Peyer's patch (tissue), 4 donors: Measurements from ENCODE around the gene FOXL1. TPM values are rescaled to one million over a fixed set of nuclear protein-coding genes. Genes with fewer than 3 reads are reported as not detected.

ENCODE experiments used
- DNase-seq, 3 donors: peaks; one replicate each; pipeline ENCODE4 v3.0.0-alpha.2; 2017 to 2019
- H3K27ac ChIP-seq, 4 donors: fragments of 200-600 bp; sonication (generic); one replicate each; pipeline ENCODE4 v1.5.1; 2016 to 2019
- H3K27me3 ChIP-seq, 2 donors: fragments of 200-600 bp; sonication (generic); one replicate each; pipeline ENCODE4 v1.5.1; 2019
- H3K36me3 ChIP-seq, 3 donors: fragments of 200-600 bp; sonication (generic); one replicate each; pipeline ENCODE4 v1.5.1; 2016 to 2019
- H3K4me1 ChIP-seq, 4 donors: fragments of 200-600 bp; sonication (generic); one replicate each; pipeline ENCODE4 v1.5.1; 2016 to 2019
- H3K4me3 ChIP-seq, 4 donors: fragments of 200-600 bp; sonication (generic); 1 replicate in 3 of 4; 2 replicates in 1 of 4; pipeline ENCODE4 v1.5.1; 2016 to 2019; ENCODE audit warnings: mild to moderate bottlenecking in 1 of 4
- H3K9me3 ChIP-seq, 4 donors: fragments of 200-600 bp; sonication (generic); one replicate each; pipeline ENCODE4 v1.5.1; 2016 to 2019; ENCODE audit warnings: mild to moderate bottlenecking in 1 of 4
- POLR2A ChIP-seq, 2 donors: fragments of 450-650 bp; IDR thresholded peaks; one replicate each; pipeline ENCODE4 v1.5.1; 2017; ENCODE audit warnings: antibody characterized with exemption in 2 of 2, mild to moderate bottlenecking in 2 of 2, moderate library complexity in 2 of 2
- total RNA-seq, 4 donors: library from RNA; depleted of rRNA; stranded (reverse); fragments of >200 nt; gene quantifications; one replicate each; pipeline ENCODE4 v1.1.0, GENCODE V29; 2016
- TF ChIP-seq, protein P1 (sequence below), 6 experiments: fragments of 450-650 bp in 4 of 6; fragments of 200-600 bp in 2 of 6; sonication (generic) in 1 of 6; IDR thresholded peaks; one replicate each; pipeline ENCODE4 v1.5.1; 2017 to 2019; ENCODE audit warnings: antibody characterized with exemption in 6 of 6, mild to moderate bottlenecking in 3 of 6, moderate library complexity in 1 of 6

Gene FOXL1
- total RNA-seq, result 10 to 100 TPM in 1 of 4 donors, 1 to 10 TPM in 3; 2.0 to 12.4 (median 3.0) TPM

DNA sequence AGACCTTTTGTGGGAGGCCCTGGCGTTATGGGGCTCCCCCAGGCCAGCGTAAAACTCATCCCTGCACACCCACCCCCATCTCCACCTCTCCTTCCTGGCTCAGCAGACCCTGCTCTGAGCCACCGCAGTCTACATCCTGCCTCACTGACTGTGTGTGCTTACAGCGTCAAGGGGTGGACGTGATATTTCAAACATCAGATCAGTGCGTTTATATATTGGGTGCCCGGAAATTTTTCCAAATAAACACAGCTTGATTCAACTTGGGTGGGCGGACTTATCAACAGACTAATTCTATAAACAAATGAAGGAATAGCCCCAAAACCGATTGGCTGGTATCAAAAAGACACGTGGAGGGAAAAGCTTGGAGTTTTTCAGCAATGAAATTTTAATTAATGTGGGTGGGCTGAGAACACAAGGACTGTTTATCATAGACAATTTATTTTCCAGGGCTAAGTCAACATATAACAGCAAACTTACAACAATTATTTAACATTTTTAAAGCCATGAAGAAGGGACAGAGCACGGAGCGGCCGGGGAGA is at the start of gene FOXL1:
Gene FOXL1 (plus strand): TSS at position 489 of the 539 bp plus-strand sequence. CDS start 175 bp downstream, outside the sequence.
- H3K9me3 ChIP-seq, result no peaks in the 10 kb centered on the region
- peaks cover 0 to 30% of the 10 kb centered on the region in 2 donors for H3K27me3 ChIP-seq
- no peaks in the 10 kb centered on the region for H3K36me3 ChIP-seq
- DNase-seq, result no peak
- H3K4me1 ChIP-seq, result peaks cover 0 to 7% (median 0%) of the 10 kb centered on the region in 4 donors
- H3K27ac ChIP-seq, result peak within 1 kb of the TSS; percentile 38 to 80 (median 66)
- H3K4me3 ChIP-seq, result peak within 1 kb of the TSS in 3 of 4 donors; percentile 27 to 47 (median 37)
- TF ChIP-seq POLR2A (IDR thresholded peaks at IDR 0.05), result no peak
- TF ChIP-seq, protein P1, sequence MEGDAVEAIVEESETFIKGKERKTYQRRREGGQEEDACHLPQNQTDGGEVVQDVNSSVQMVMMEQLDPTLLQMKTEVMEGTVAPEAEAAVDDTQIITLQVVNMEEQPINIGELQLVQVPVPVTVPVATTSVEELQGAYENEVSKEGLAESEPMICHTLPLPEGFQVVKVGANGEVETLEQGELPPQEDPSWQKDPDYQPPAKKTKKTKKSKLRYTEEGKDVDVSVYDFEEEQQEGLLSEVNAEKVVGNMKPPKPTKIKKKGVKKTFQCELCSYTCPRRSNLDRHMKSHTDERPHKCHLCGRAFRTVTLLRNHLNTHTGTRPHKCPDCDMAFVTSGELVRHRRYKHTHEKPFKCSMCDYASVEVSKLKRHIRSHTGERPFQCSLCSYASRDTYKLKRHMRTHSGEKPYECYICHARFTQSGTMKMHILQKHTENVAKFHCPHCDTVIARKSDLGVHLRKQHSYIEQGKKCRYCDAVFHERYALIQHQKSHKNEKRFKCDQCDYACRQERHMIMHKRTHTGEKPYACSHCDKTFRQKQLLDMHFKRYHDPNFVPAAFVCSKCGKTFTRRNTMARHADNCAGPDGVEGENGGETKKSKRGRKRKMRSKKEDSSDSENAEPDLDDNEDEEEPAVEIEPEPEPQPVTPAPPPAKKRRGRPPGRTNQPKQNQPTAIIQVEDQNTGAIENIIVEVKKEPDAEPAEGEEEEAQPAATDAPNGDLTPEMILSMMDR (IDR thresholded peaks at IDR 0.05), result no peak

DNA sequence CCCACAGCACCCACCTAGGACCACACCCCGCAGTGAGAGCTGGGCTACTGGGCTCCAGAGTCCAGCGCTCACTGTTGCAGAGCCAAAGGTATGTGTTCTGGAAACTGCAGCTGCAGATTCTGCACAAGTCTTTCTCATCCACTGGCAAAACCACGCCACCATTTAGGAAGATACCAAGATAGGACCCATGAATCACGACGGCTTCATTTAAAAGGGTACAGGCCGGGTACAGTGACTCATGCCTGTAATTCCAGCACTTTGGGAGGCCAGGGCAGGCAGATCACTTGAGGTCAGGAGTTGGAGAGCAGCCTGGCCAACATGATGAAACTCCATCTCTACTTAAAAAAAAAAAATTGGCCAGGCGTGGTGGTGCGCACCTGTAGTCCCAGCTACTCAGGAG is 49.2 kb upstream of the FOXL1 start:
- Histone ChIP-seq H3K36me3 (peaks cover 0 to 7% (median 0%) of the 10 kb centered on the region in 3 donors), H3K27ac (no peak overlapping the region), H3K4me3 (no peak overlapping the region), H3K9me3 (no peaks in the 10 kb centered on the region), H3K27me3 (no peaks in the 10 kb centered on the region), H3K4me1 (no peaks in the 10 kb centered on the region)
- TF ChIP-seq, protein P1 (IDR thresholded peaks at IDR 0.05), result no peak
- no peak for TF ChIP-seq POLR2A (IDR thresholded peaks at IDR 0.05)
- no peak for DNase-seq

DNA sequence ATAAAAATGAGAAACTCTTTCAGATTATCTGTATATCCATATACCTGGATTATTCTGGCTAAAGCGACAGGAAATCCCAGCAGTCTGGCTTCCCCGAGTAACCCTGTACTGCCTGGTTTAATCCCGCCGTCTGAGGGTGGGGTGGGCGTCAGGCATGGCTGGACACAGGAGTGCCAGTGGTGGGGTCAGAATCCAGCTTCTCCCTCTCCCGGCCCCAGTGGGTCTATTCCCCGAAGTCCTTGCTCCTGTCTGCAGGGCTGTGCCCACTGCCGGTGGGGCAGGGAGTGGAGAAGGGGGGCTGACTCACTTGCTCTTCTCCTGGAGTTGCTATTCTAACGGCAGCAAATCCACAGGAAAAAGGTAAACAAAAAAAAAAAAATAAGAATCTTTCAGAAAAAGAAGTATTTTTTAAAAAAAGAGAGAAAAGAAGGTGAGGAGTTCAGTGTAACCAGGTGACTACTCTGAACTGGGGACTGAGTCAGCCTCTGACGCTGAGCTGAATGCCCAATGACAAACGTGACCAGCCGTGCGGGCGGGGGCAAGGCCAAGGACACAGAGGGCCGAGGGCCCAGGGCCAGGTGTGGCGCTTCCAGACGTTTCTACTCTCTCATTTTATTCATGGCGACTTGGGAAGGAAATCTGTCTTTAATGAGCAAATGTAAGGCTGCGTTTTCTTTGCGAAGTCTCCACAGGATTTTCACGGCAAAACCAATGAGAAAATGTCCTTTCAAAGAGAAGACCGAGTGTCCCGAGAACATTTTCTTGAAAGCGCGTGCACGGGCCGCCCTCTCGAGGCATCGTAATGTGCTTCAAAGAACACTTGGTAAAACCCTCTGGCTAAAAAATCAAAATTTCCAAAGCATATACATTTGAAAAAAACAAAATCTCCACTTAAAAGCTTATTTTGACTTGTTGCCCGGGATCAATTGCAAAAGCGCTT is 47.8 kb upstream of the FOXL1 start:
- H3K9me3 ChIP-seq, result no peaks in the 10 kb centered on the region
- DNase-seq, result no peak
- no peak overlapping the region for H3K4me3 ChIP-seq
- peak overlapping the region in 3 of 4 donors; percentile 38 to 81 (median 79) for H3K27ac ChIP-seq
- peaks cover 0 to 7% (median 0%) of the 10 kb centered on the region in 3 donors for H3K36me3 ChIP-seq
- H3K27me3 ChIP-seq, result no peaks in the 10 kb centered on the region
- no peaks in the 10 kb centered on the region for H3K4me1 ChIP-seq
- TF ChIP-seq POLR2A (IDR thresholded peaks at IDR 0.05), result no peak
- TF ChIP-seq, protein P1 (IDR thresholded peaks at IDR 0.05), result no peak

DNA sequence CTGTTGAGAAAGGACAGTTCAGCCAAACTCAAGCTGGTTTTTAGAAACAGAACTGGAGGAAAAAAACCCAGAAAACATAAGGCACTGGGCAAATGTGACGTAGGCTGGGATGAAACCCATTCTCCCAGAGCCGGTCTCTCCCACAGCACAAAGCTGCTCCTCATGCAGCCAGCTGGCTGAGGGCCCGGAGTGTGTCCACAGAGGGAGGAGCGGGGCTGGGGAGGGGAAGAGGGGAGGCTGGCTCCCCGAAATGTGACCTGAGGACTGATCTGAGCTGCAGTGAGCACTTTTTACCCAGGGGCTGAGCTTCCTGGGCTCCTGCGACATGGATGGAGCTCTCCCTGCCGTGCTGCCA is 47.2 kb upstream of the FOXL1 start:
- Histone ChIP-seq H3K4me3 (no peak overlapping the region), H3K4me1 (no peaks in the 10 kb centered on the region), H3K27ac (peak overlapping the region in 3 of 4 donors; percentile 38 to 81 (median 79)), H3K36me3 (peaks cover 0 to 7% (median 0%) of the 10 kb centered on the region in 3 donors), H3K27me3 (no peaks in the 10 kb centered on the region), H3K9me3 (no peaks in the 10 kb centered on the region)
- peak in 1 of 3 donors; percentile 66 for DNase-seq
- TF ChIP-seq, protein P1 (IDR thresholded peaks at IDR 0.05), result no peak
- no peak for TF ChIP-seq POLR2A (IDR thresholded peaks at IDR 0.05)

DNA sequence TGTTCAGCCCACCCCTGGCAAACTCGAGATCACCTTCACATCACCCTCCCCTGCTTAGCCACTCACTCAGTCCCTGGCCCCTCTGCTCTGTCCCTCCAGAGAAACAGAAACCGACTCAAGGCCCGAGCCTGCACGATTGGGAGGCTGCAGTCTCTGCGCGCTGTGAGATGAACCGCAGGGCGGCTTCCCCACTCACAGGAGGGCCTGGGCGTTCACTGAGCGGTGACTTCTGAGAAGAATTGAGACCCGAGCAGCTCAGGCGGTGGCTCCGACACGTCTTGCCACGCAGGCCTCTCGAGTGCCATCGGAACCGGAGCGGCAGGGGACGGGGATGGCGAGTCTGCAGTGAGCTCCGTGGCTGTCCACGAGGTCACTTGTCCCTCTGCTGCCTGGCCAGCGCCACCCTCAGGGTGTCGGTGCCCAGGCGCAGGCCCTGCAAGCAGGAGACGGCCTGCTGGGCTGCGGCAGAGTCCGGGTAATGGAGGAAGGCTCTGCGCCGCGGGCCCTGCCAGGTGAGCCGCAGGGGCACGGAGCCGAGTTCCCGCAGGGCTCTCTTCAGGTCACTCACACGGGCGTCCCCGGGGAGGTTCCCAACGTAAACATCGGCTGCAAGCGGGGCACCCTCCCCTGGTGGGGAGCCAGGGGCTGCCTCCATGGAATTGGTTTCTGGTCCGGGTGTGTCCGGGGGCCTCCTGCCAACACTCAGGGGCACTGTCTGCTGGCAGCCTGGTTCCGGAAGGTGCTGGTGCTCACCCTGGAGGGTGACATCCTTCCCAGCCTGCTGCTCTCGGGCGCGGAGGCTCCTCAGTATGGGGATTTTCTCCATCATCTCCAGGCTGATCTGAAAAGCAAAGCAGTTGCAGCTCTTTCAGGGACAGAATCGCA is 46.5 kb upstream of the FOXL1 start:
- Histone ChIP-seq H3K27me3 (no peaks in the 10 kb centered on the region), H3K9me3 (no peaks in the 10 kb centered on the region), H3K27ac (peak overlapping the region in 3 of 4 donors; percentile 38 to 81 (median 79)), H3K4me1 (no peaks in the 10 kb centered on the region), H3K36me3 (peaks cover 0 to 12% (median 0%) of the 10 kb centered on the region in 3 donors), H3K4me3 (no peak overlapping the region)
- TF ChIP-seq POLR2A (IDR thresholded peaks at IDR 0.05), result no peak
- TF ChIP-seq, protein P1 (IDR thresholded peaks at IDR 0.05), result no peak
- DNase-seq, result no peak
